BLaER1 treated with 17β-estradiol and CSF1 and Interleukin-3, amounts not matched to agents 10 nM and 100 nM (cell line): ENCODE results near the gene PCTP.

Experiments used
- H3K27ac ChIP-seq, 11 experiments: shearing (Covaris generic); formaldehyde crosslinking; 2 replicates each; pipeline ENCODE4 v1.8.1; 2022
- H3K27me3 ChIP-seq, 11 experiments: shearing (Covaris generic); formaldehyde crosslinking; 2 replicates each; pipeline ENCODE4 v1.8.1; 2022
- H3K36me3 ChIP-seq, 11 experiments: shearing (Covaris generic); formaldehyde crosslinking; 2 replicates each; pipeline ENCODE4 v1.8.1; 2022
- H3K4me1 ChIP-seq, 10 experiments: shearing (Covaris generic); formaldehyde crosslinking; 2 replicates each; pipeline ENCODE4 v1.8.1; 2022
- H3K4me2 ChIP-seq, 11 experiments: shearing (Covaris generic); formaldehyde crosslinking; 2 replicates each; pipeline ENCODE4 v1.8.1; 2022
- H3K4me3 ChIP-seq, 10 experiments: shearing (Covaris generic); formaldehyde crosslinking; 2 replicates each; pipeline ENCODE4 v1.8.1; 2022
- H3K9ac ChIP-seq, 11 experiments: shearing (Covaris generic); formaldehyde crosslinking; 2 replicates each; pipeline ENCODE4 v1.8.1; 2022
- H3K9me3 ChIP-seq, 11 experiments: shearing (Covaris generic); formaldehyde crosslinking; replicated peaks in 1 of 11; 2 replicates each; pipeline ENCODE4 v1.8.1; 2022
- H4K20me1 ChIP-seq, 11 experiments: shearing (Covaris generic); formaldehyde crosslinking; 2 replicates each; pipeline ENCODE4 v1.8.1; 2022
- Cebpa-rat ChIP-seq, 11 experiments: shearing (Covaris generic); IDR thresholded peaks; 2 replicates each; pipeline ENCODE4 v1.8.1; 2022

Gene PCTP

GRCh38 chr17:55722742-55723487, 27.9 kb upstream of the PCTP start, which contains the start of gene TMEM100:
Gene TMEM100 (minus strand): TSS chr17:55722864. CDS start chr17:55721070, 1,794 bp downstream.
- Histone ChIP-seq H3K27me3 (peaks cover 0 to 6% (median 0%) of the 10 kb centered on the region in 11 experiments; a peak in 1 of 22 replicates), H3K4me3 (peak within 1 kb of the TSS; percentile 34 to 61 (median 50)), H3K27ac (peak within 1 kb of the TSS in 10 of 11 experiments; percentile 4 to 65 (median 45); a peak in 17 of 22 replicates)

GRCh38 chr17:55723488-55723848, 27.4 kb upstream of the PCTP start:
- peak overlapping the region; percentile 65 to 92 (median 80) for H3K4me2 ChIP-seq
- peaks cover 24 to 51% (median 44%) of the 10 kb centered on the region in 10 experiments for H3K4me1 ChIP-seq
- peak overlapping the region in 5 of 10 experiments; percentile 46 to 61 (median 50); a peak in 8 of 20 replicates for H3K4me3 ChIP-seq
- no peaks in the 10 kb centered on the region for H4K20me1 ChIP-seq
- no peaks in the 10 kb centered on the region for H3K9me3 ChIP-seq
- TF ChIP-seq Cebpa-rat (IDR thresholded peaks at IDR 0.05) = no peak
- peak overlapping the region in 6 of 11 experiments; percentile 39 to 65 (median 64); a peak in 7 of 22 replicates for H3K9ac ChIP-seq
- H3K36me3 ChIP-seq = no peaks in the 10 kb centered on the region
- peak overlapping the region in 6 of 11 experiments; percentile 29 to 65 (median 55); a peak in 8 of 22 replicates for H3K27ac ChIP-seq
- peaks cover 0 to 6% (median 0%) of the 10 kb centered on the region in 11 experiments; a peak in 1 of 22 replicates for H3K27me3 ChIP-seq

More at GRCh38 chr17:55722742-55723487, 27.9 kb upstream of the PCTP start, which contains the start of gene TMEM100:
- no peak for TF ChIP-seq Cebpa-rat (IDR thresholded peaks at IDR 0.05)
- H3K4me2 ChIP-seq = peak within 1 kb of the TSS; percentile 65 to 92 (median 80)
- H3K4me1 ChIP-seq = peaks cover 24 to 51% (median 44%) of the 10 kb centered on the region in 10 experiments
- no peaks in the 10 kb centered on the region for H4K20me1 ChIP-seq
- no peaks in the 10 kb centered on the region for H3K9me3 ChIP-seq
- H3K9ac ChIP-seq = peak within 1 kb of the TSS; percentile 39 to 65 (median 63); a peak in 21 of 22 replicates
- H3K36me3 ChIP-seq = no peaks in the 10 kb centered on the region

GRCh38 chr17:55726440-55726839, 24.4 kb upstream of the PCTP start:
- TF ChIP-seq Cebpa-rat (IDR thresholded peaks at IDR 0.05) = no peak
- no peaks in the 10 kb centered on the region for H3K27me3 ChIP-seq
- H3K9ac ChIP-seq = no peak overlapping the region

GRCh38 chr17:55727275-55727674, 23.6 kb upstream of the PCTP start:
- Histone ChIP-seq H3K4me1 (peaks cover 26 to 56% (median 48%) of the 10 kb centered on the region in 10 experiments), H3K27ac (no peak overlapping the region), H3K9ac (no peak overlapping the region), H3K9me3 (no peaks in the 10 kb centered on the region), H3K27me3 (no peaks in the 10 kb centered on the region), H3K4me2 (no peak overlapping the region), H3K36me3 (no peaks in the 10 kb centered on the region), H3K4me3 (no peak overlapping the region), H4K20me1 (no peaks in the 10 kb centered on the region)
- TF ChIP-seq Cebpa-rat (IDR thresholded peaks at IDR 0.05) = no peak

More at GRCh38 chr17:55726440-55726839, 24.4 kb upstream of the PCTP start:
- no peak overlapping the region for H3K27ac ChIP-seq
- no peaks in the 10 kb centered on the region for H4K20me1 ChIP-seq
- H3K4me1 ChIP-seq = peaks cover 26 to 56% (median 45%) of the 10 kb centered on the region in 10 experiments
- no peaks in the 10 kb centered on the region for H3K9me3 ChIP-seq
- no peak overlapping the region for H3K4me2 ChIP-seq
- H3K4me3 ChIP-seq = no peak overlapping the region
- H3K36me3 ChIP-seq = no peaks in the 10 kb centered on the region

GRCh38 chr17:55727920-55728319, 22.9 kb upstream of the PCTP start:
- no peaks in the 10 kb centered on the region for H3K36me3 ChIP-seq

GRCh38 chr17:55728361-55728760, 22.5 kb upstream of the PCTP start:
- Histone ChIP-seq H3K27ac (no peak overlapping the region), H3K4me2 (no peak overlapping the region), H3K27me3 (no peaks in the 10 kb centered on the region), H3K36me3 (no peaks in the 10 kb centered on the region), H3K9ac (no peak overlapping the region), H3K4me1 (peaks cover 24 to 56% (median 48%) of the 10 kb centered on the region in 10 experiments), H3K9me3 (no peaks in the 10 kb centered on the region), H3K4me3 (no peak overlapping the region), H4K20me1 (no peaks in the 10 kb centered on the region)
- no peak for TF ChIP-seq Cebpa-rat (IDR thresholded peaks at IDR 0.05)

More at GRCh38 chr17:55727920-55728319, 22.9 kb upstream of the PCTP start:
- no peaks in the 10 kb centered on the region for H4K20me1 ChIP-seq
- TF ChIP-seq Cebpa-rat (IDR thresholded peaks at IDR 0.05) = no peak
- no peak overlapping the region for H3K4me2 ChIP-seq
- peaks cover 24 to 56% (median 48%) of the 10 kb centered on the region in 10 experiments for H3K4me1 ChIP-seq
- no peak overlapping the region for H3K4me3 ChIP-seq
- H3K27me3 ChIP-seq = no peaks in the 10 kb centered on the region
- no peaks in the 10 kb centered on the region for H3K9me3 ChIP-seq
- no peak overlapping the region for H3K27ac ChIP-seq
- no peak overlapping the region for H3K9ac ChIP-seq

- no peak for TF ChIP-seq Cebpa-rat (IDR thresholded peaks at IDR 0.05)
- Histone ChIP-seq H3K4me1 (peaks cover 24 to 57% (median 52%) of the 10 kb centered on the region in 10 experiments), H3K9ac (no peak overlapping the region), H3K27me3 (no peaks in the 10 kb centered on the region), H3K9me3 (no peaks in the 10 kb centered on the region), H3K36me3 (no peaks in the 10 kb centered on the region), H3K4me3 (no peak overlapping the region), H4K20me1 (no peaks in the 10 kb centered on the region), H3K27ac (no peak overlapping the region), H3K4me2 (no peak overlapping the region)
Observed at GRCh38 chr17:55728833-55729232, 22.0 kb upstream of the PCTP start.

GRCh38 chr17:55729484-55729883, 21.4 kb upstream of the PCTP start:
- Histone ChIP-seq H3K4me1 (peaks cover 31 to 58% (median 55%) of the 10 kb centered on the region in 10 experiments), H3K27ac (no peak overlapping the region), H3K9me3 (no peaks in the 10 kb centered on the region), H3K27me3 (no peaks in the 10 kb centered on the region), H3K4me3 (no peak overlapping the region), H4K20me1 (no peaks in the 10 kb centered on the region), H3K4me2 (no peak overlapping the region; a peak in 1 of 22 replicates), H3K36me3 (no peaks in the 10 kb centered on the region), H3K9ac (no peak overlapping the region)
- no peak for TF ChIP-seq Cebpa-rat (IDR thresholded peaks at IDR 0.05)

- Histone ChIP-seq H3K9ac (peak overlapping the region in 4 of 11 experiments; percentile 11 to 48 (median 20); a peak in 4 of 22 replicates), H3K4me1 (peaks cover 39 to 58% (median 52%) of the 10 kb centered on the region in 10 experiments), H3K27ac (peak overlapping the region in 8 of 11 experiments; percentile 5 to 60 (median 41); a peak in 12 of 22 replicates), H4K20me1 (no peaks in the 10 kb centered on the region), H3K9me3 (no peaks in the 10 kb centered on the region), H3K36me3 (no peaks in the 10 kb centered on the region), H3K4me2 (peak overlapping the region; percentile 57 to 82 (median 70); a peak in 19 of 22 replicates), H3K27me3 (no peaks in the 10 kb centered on the region), H3K4me3 (no peak overlapping the region)
- TF ChIP-seq Cebpa-rat (IDR thresholded peaks at IDR 0.05) = no peak
Observed at GRCh38 chr17:55730380-55730779, 20.5 kb upstream of the PCTP start.
